ENCODE results near the gene C3orf20.
"Not testable (repeated sequence)": the region's sequence is repeated elsewhere in the genome, so short reads cannot be mapped to it uniquely, and the experiment has no call there.

Gene C3orf20

DNA sequence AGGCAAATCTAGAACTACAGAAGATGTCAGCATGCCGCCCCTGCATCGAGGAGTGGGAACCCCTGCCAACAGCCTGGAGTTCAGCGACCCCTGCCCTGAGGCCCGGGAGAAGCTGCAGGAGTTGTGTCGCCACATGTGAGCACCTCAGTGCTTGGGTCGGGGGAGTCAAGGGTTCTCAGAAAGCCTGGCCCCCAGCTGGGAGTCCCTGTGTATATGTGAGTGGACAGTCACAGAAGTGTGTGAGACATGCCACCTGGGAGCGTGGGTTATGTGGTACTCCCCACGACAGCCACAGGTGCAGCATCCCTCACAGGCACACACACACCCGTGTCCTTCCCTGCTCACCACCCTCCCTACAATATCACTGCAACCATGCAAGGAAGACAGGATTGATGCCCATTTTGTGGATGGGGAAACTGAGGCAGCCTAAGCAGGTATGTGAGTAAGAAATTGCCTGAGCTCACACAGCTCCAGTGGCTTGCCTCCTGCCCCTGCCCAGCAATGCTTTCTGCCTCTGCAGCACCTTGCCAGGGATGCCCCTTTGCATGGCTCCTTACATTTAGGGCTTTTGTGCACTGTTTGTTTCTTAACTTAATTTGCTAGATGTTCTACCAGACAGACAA lies 28.3 kb downstream of the C3orf20 start:
- DNase-seq = no peak

DNA sequence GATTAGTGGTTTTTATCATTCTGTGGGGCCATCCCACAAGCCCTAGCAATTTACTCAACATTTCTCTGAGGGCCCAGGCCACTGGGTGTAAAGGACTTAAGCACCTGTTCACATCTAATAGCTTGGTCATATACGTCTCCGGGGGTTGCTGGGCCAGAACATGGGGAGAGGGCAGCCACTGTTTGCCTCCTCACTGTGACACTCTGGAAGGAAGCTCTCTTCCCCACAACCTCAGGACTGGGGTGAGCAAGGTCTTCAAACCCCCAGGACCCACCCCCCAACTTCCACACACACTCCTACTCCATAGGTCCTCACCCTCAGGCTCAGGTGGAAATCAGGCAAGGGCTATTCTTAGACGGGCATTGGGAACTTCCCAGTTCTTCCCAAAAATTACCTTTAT lies 28.9 kb downstream of the C3orf20 start:
- DNase-seq = no peak

GRCh38 chr3:14706096-14706495 lies 31.2 kb downstream of the C3orf20 start:
- no peak for DNase-seq

DNA sequence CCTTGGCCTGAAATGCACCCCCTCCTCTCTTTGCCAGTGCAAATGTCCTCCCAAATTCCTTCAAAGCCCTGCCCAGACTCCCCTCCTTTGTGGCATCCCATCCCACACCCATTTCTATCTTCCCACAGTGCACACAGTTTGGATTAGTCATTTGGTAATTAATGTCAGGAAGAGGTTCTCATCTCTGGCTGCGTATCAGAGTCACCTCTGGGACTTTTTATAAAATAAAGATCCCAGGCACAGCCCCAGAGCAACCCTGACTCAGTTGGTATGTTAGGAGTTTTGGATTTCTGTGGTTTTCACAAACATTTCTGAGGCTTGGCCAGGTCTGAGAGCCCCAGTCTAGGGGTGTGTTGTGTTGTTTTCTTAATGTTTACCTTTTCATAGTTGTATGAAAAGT lies 41.6 kb downstream of the C3orf20 start:
- DNase-seq = no peak

DNA sequence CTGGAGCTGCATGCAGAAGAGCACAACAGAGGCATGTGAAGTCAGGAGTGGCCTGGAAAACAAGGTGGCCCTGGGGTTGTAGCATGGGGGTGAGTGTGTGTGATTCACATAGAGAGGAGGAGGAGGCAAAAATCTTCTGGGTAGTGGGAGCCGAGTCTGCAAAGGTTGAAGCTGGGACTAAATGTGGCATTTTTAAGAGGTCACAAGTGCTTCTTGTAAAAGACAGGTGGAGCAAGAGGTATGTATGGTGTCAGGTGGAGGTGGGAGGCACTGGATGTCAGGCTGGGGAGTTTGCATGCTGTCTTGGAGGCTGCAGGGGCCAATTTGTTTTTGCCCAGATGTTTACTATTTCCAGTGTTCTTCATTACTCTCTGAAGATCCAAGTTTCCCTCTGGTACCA lies 42.4 kb downstream of the C3orf20 start:
- DNase-seq = no peak

DNA sequence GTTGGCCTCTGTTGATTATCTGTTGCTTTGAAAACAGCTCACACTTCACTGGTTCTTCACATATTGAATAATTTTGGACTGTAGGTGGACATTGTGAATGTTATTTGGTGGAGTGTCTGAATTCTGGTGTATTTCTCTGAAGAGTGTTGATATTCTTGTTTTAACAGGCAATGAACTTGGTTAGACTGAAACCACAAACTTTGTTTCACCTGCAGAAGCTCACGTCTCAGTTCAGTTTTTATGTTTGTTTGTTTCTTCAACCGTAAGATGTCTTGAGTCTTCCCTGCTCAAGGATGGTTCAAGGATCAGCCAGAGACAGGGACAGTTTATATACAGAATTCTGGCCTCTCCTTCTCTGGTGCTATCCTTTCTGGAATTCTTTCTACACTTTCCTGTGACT lies 43.6 kb downstream of the C3orf20 start:
- DNase-seq = no peak

DNA sequence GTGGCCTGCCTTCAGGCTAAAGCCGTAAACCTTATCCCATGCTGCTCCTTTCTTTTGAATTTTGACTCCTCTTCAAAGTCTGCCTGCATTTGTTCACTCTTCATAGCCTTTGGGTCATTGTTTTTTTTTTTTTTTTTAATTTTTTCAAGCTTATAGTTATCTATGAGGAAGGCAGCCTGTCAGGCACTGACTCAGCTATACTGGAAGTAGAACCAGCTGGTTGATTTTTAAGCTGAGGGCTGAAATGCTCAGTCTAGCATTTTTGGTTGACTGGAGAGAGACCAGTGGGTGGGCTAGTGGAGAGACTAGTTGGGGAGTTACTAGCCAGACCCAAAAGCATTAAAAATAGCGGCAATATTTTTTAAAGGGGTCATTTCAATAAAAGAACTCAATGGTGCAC lies 44.1 kb downstream of the C3orf20 start:
- no peak for DNase-seq

- no peak for DNase-seq
These were observed 46.4 kb downstream of the C3orf20 start for GRCh38 chr3:14721126-14721864.

DNA sequence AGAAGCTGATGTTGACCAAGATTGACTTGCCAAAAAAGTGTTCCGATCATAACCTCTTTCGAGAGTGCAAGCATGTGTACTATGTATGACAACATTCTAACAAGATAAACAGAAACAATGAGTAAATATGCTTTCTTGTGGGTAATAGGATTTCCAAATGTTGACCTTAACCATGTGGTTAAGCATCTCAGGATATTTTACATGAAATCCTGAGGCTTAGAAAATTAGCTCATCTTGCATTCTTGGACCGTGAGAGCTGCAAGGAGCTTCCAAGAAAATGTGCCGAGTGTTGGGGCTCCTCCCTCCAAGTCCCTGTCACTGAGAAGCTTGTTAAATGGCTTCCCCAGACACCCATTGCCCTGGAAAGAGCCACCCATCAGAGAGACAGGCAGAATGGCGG lies 50.1 kb downstream of the C3orf20 start:
- DNase-seq = no peak

- no peak for DNase-seq
These were observed 50.9 kb downstream of the C3orf20 start for GRCh38 chr3:14725564-14726440.

DNA sequence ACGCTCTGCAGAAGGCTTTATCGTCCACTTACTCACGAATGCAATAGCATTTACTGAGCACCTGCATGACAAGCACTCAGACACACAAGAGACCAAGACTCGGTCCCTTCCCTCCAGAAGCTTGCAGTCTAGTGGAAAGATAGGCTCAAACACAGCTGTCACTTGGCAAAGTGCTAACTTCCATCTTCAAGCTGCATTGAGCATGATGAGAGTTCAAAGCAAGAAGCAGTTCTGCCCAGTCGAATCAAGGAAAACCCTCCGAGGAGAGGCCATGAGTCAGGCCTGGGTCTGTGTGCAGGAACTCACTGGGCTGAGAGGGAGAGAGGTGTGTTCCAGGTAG lies 51.5 kb downstream of the C3orf20 start:
- no peak for DNase-seq

- no peak for DNase-seq
These were observed 53.2 kb downstream of the C3orf20 start for GRCh38 chr3:14728113-14728512.

DNA sequence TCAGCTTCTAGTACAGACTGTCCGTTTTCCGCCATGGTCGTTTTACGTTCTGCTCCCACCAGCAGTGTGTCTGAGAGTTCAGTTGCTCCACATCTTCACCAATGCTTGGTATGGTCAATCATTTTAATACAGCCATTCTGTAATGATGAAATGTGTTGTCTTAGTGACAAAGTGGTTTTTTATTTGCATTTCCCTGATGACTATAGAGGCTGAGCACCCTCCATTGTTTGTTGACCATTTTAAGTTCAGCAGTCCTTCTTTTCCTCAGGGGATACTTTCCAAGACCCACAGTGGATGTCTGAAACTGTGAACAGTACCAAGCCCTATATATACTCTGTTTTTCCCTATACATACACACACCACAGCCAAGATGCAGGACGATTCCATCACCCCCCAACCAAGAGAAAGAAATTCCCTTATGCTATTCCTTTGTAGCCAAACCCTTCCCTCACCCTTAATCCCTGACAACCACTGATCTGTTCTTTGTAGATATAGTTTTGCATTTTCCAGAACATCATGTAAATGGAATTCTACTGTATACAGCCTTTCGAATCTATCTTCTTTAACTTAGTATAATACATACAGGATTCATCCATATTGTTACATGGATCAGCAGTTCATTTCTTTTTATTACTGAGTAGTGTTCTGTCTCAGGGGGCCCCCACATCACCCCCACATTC lies 55.9 kb downstream of the C3orf20 start:
- DNase-seq = no peak

DNA sequence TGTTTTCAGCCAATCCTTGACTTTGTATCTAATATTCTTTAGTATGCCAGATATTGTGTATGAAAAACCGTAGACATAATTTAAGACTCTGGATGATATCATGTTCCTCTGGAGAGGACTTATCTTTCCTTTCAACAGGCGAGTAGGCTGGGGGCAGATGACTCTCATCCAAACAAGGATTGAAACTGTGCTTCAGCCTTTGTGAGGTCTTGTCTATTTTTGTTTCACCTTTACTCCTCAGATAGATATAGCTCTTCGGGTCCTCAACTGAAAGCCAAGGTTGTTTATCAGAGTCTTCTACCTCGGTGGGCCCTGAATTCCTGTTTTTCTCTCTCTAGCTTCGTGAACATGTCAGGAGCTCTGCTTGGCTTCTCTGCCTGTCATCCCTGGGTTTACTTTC lies 66.0 kb downstream of the C3orf20 start:
- no peak for DNase-seq

DNA sequence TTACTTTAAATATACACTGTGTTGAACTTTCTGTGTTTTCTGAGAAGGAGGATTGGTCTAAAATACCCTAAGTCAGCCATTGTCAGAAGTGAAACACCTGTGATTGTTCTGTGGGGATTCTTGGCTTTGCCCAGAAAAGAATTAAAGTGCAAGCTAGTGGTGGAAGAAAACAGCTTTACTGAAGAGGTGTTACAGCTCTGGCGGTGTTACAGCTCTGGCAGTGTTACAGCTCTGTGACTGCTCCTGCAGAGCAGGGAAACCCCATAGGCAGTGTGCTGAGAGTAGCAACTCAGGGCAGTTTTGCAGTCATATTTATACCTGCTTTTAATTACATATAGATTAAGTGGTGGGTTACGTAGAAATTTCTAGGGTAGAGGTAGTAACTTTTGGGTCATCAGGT lies 66.6 kb downstream of the C3orf20 start:
- no peak for DNase-seq

- DNase-seq = no peak
These were observed 69.6 kb downstream of the C3orf20 start for GRCh38 chr3:14744556-14744955.

- no peak for DNase-seq
These were observed 75.7 kb downstream of the C3orf20 start for GRCh38 chr3:14750650-14751049.

- DNase-seq = not testable (repeated sequence)
These were observed 78.0 kb downstream of the C3orf20 start for GRCh38 chr3:14752979-14753378.

- DNase-seq = no peak
These were observed 82.3 kb downstream of the C3orf20 start for GRCh38 chr3:14757153-14757700.

DNA sequence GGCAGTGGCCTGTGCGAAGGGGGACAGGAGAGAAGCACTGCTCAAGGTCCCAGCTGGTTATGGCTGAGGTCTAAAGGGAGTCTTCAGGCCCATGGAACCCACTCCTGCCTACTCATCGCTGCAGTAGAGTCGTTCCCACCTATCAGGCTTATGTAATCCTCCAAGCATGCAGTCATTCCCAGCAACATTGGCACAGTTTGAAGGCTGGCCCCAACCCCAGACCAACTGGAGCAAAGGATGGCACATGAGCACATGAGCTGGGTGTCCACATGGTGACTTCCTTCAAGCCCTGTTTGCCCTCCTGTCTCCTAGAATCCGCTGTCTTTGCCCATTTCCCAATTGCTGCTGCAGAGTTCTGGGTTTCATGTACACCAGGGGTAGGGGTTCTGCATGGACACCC lies 83.4 kb downstream of the C3orf20 start:
- no peak for DNase-seq

GRCh38 chr3:14758959-14759358 lies 84.0 kb downstream of the C3orf20 start:
- DNase-seq = no peak

GRCh38 chr3:14760185-14760584 lies 85.2 kb downstream of the C3orf20 start:
- DNase-seq = no peak

DNA sequence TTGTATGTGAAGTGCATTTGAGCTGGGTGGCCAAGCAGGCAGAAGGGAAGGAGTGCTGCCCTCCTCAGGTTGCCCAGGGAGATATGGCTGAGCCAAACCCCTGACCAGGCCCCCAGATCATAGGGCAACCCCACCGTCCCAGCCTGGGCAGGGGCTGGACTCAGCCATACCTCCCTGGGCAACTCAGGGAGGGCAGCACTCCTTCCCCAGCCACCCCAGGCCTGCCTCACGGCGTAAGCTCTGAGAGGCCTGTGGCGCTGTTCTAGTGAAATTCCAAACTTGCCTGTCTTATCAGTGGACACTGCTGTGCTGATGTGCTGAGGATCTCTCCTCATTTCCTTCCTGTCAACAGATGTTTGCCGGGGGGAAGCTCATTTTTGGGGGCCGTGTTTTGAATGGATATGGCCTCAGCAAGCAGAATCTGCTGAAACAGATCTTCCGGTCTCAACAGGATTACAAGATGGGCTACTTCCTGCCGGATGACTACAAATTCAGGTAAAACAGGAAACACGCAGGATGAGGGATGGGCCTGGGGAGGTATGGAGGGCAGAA lies 86.3 kb downstream of the C3orf20 start:
- no peak for DNase-seq
